Measurements from ENCODE around the gene ANAPC7.

DNA sequence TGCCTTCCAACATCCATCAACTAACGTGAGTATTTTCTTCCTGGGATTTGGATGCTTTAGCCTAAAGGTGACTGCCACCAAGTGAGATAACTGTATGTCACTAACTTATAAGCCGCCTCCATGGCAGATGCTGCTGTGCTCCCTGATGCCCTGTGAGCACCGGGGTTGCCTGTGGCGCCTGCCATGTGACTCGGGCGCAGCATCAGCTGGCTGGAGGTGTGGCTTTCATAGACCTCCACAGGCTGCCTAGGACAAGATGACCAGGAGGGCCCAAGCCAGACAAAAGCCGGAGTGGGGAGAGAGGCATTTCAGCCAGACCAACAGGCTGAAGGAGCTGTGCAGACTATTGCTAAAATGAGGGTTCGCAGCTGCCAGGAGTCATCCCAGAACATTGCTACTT, 55.7 kb downstream of the ANAPC7 start:
- TF ChIP-seq, protein P1, sequence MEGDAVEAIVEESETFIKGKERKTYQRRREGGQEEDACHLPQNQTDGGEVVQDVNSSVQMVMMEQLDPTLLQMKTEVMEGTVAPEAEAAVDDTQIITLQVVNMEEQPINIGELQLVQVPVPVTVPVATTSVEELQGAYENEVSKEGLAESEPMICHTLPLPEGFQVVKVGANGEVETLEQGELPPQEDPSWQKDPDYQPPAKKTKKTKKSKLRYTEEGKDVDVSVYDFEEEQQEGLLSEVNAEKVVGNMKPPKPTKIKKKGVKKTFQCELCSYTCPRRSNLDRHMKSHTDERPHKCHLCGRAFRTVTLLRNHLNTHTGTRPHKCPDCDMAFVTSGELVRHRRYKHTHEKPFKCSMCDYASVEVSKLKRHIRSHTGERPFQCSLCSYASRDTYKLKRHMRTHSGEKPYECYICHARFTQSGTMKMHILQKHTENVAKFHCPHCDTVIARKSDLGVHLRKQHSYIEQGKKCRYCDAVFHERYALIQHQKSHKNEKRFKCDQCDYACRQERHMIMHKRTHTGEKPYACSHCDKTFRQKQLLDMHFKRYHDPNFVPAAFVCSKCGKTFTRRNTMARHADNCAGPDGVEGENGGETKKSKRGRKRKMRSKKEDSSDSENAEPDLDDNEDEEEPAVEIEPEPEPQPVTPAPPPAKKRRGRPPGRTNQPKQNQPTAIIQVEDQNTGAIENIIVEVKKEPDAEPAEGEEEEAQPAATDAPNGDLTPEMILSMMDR (IDR thresholded peaks at IDR 0.05; ENCODE audit: low read length), result no peak
- no peak for TF ChIP-seq EZH2 (IDR thresholded peaks at IDR 0.05; ENCODE audit: borderline replicate concordance, low read length)

All from OCI-LY1 (cell line).